ENCODE data around the gene NEURL1.
A peak's percentile ranks its signal among the peaks of the same experiment; 100 is the strongest.
"Not testable (repeated sequence)": the region's sequence is repeated elsewhere in the genome, so short reads cannot be mapped to it uniquely, and the experiment has no call there.

Gene NEURL1

DNA sequence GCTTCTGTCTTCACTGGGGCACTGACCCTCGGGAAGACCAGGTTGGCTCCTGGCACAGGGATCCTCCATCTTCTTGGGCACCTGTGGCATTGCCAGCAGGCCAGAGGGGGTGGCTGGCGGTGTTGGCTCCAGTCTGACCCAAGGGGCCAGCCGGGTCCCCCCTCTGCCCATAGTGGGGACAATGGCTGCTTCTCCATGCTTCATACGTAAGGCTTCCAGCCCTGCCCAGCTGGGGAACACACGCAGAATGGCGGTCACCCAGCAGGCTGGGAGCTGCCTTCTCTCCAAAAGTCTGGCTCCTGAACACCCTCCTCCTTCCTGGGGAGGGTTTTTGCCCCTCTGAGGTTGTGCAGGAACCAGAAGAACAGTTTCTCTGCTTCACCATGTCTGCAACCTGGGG, 106.8 kb downstream of the NEURL1 start:
- TF ChIP-seq POLR2A (IDR thresholded peaks at IDR 0.05; ENCODE audit: low read length), result no peak
- no peak for TF ChIP-seq GATA1 (IDR thresholded peaks at IDR 0.05; ENCODE audit: low read depth, low read length)

DNA sequence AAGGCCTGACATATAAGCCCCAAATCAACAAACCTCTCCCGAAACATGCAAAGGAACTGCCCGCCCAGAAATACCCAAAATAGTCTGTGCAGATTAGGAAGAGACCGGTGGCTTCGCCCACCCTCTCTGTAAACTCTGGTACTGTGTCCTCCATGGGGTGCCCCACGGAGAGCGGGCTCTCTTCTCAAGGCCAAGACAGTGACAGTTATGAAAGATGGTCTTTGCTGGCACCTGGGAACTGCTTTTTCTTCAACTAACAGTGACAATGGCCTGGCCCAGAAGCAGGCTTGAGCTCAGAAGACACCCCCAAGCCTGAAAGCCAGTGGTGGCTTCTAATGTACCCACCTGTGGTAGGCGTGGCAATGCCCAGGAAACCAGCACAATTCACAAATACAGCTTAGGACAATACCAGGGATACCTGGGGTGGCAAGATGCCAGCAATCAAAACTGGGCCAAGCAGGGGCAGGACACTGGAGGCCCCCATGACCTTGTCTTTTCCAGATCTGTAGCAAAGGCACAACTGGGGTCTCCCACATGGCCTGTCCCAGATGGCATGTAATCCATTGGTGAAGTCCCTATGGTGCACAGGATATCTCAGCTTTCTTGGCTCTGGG, 107.6 kb downstream of the NEURL1 start:
- no peak for DNase-seq
- no peak for TF ChIP-seq POLR2A (IDR thresholded peaks at IDR 0.05; ENCODE audit: low read length)
- no peak for TF ChIP-seq GATA1 (IDR thresholded peaks at IDR 0.05; ENCODE audit: low read depth, low read length)

More for the DNA sequence above, 106.8 kb downstream of the NEURL1 start:
- DNase-seq, result no peak

- no peak for DNase-seq
- no peak for TF ChIP-seq POLR2A (IDR thresholded peaks at IDR 0.05; ENCODE audit: low read length)
- TF ChIP-seq GATA1 (IDR thresholded peaks at IDR 0.05; ENCODE audit: low read depth, low read length), result no peak
These were observed 108.7 kb downstream of the NEURL1 start for GRCh38 chr10:103602028-103602851.

- no peak for DNase-seq
- TF ChIP-seq GATA1 (IDR thresholded peaks at IDR 0.05; ENCODE audit: low read depth, low read length) (no peak), POLR2A (IDR thresholded peaks at IDR 0.05; ENCODE audit: low read length) (no peak)
These were observed 109.3 kb downstream of the NEURL1 start for GRCh38 chr10:103602852-103603155.

DNA sequence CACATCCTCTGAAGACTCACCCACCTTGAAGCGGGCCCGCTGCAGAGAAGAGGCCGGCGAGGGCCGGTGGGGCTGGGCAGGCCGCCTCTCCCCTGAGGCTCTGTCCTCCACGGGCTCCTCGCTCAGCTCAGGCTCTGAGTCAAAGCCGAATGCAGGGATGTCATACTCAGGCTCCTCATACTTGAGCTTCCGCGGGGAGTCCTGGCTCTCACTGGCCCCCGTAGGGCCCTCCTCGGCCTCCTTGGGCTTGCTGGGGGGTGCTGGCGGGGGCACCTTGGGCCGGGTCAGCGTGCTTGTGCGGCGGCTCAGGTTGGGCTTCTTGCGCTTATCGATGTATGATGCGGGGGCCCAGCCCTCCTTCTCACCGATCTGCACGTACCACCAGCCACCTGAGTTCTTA, 109.9 kb downstream of the NEURL1 start:
- TF ChIP-seq POLR2A (IDR thresholded peaks at IDR 0.05; ENCODE audit: low read length) (no peak), GATA1 (IDR thresholded peaks at IDR 0.05; ENCODE audit: low read depth, low read length) (no peak)
- DNase-seq, result no peak

- TF ChIP-seq POLR2A (IDR thresholded peaks at IDR 0.05; ENCODE audit: low read length) (no peak), GATA1 (IDR thresholded peaks at IDR 0.05; ENCODE audit: low read depth, low read length) (no peak)
- peak; percentile 66 to 76 for DNase-seq
These were observed 112.0 kb downstream of the NEURL1 start for GRCh38 chr10:103605359-103606096.

DNA sequence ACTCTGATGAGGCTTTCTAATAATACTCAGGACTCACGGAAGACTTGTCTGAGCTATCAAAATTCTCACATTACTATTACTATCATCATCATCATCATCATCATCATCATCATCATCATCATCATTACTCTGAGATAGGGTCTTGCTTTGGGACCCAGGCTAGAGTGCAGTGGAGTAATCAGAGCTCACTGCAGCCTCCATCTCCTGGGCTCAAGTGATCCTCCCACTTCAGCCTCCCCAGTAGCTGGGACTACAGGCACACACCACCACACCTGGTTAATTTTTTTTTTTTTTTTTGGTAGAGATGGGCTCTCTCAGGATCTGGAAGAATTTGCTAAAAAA, 112.6 kb downstream of the NEURL1 start:
- DNase-seq, result not testable (repeated sequence)

- not testable (repeated sequence) for DNase-seq
These were observed 113.5 kb downstream of the NEURL1 start for GRCh38 chr10:103607051-103607450.

DNA sequence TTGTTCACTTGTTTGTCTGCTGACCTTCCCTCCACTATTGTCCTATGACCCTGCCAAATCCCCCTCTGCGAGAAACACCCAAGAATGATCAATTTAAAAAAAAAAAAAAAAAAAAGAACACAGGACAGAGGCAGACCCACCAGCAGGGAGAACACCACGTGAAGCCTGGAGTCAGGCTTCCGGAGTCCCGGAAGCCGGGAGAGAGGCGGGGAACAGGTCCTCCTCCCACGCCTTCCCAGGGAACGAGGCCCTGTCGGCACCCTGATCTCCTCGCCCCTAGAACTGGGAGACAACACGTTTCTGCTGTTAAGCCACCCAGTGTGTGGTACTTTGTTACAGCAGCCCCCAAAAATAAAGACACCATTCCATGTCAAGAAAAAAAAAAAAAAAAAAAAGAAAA, 114.6 kb downstream of the NEURL1 start:
- not testable (repeated sequence) for DNase-seq

DNA sequence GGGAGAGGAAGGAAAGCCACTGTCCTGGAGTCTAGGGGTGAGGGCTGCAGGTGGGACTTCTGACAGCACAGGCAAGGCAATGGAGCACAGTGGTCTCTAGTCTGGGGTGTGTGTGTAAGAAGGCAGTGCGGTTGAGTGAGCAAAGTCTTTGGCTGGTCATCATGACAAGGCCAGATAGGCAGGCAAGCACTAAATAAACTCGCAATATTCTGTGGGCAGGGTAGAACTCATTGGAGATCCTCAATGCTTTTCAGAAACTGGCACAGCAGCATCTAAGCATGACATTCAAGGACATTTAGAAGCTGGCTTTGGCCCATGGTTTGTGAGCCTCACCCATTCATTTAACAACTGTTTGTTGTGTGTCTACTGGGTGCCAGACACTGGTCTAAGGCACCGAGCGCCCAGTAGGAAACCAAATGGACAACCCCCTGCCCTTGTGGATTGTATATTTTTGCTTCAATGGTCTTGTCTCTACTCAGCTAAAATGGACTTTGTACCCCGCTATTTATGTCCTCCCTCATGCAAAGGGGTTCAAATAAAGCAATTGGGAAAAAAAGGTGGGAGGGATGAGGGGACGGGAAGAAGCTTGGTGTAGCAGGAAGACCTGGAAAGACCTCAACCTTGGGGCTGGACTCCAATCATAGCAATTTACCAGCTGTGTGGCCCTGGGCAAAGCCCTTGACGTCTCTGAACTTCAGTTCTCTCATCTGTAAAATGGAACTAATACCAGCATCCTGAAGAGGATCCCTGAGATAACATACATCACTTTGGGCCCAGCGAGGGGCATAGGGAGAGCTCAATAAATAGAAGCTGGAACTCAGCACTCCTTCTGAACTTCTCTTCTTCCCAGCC, 116.0 kb downstream of the NEURL1 start:
- peak; percentile 15 to 24 for DNase-seq
- no peak for TF ChIP-seq GATA1 (IDR thresholded peaks at IDR 0.05; ENCODE audit: low read depth, low read length)
- TF ChIP-seq POLR2A (IDR thresholded peaks at IDR 0.05; ENCODE audit: low read length), result no peak

- TF ChIP-seq GATA1 (IDR thresholded peaks at IDR 0.05; ENCODE audit: low read depth, low read length), result no peak
- TF ChIP-seq POLR2A (IDR thresholded peaks at IDR 0.05; ENCODE audit: low read length), result no peak
- no peak for DNase-seq
These were observed 116.6 kb downstream of the NEURL1 start for GRCh38 chr10:103610083-103610472.

GRCh38 chr10:103610921-103611511, 117.5 kb downstream of the NEURL1 start:
- no peak for TF ChIP-seq POLR2A (IDR thresholded peaks at IDR 0.05; ENCODE audit: low read length)
- no peak for TF ChIP-seq GATA1 (IDR thresholded peaks at IDR 0.05; ENCODE audit: low read depth, low read length)
- no peak for DNase-seq

GRCh38 chr10:103612462-103613365, 119.2 kb downstream of the NEURL1 start:
- no peak for DNase-seq
- TF ChIP-seq GATA1 (IDR thresholded peaks at IDR 0.05; ENCODE audit: low read depth, low read length), result no peak
- no peak for TF ChIP-seq POLR2A (IDR thresholded peaks at IDR 0.05; ENCODE audit: low read length)

Data from erythroblast (primary cell).